SIG-M5 treated with dmso at 0.1 percent for 504 hours (cell line): ENCODE measurements around the gene KRT71.

Source experiments
- DNase-seq: peaks from one replicate; lab custom pipeline; 2025; ENCODE audit not compliant: unreplicated experiment; lab: John Stamatoyannopoulos, UW

KRT71 gene

GRCh38 chr12:52575948-52576347, 23.0 kb upstream of the KRT71 start:
- DNase-seq: no peak

GRCh38 chr12:52575256-52575655, 22.3 kb upstream of the KRT71 start:
- no peak for DNase-seq

GRCh38 chr12:52573743-52574142, 20.8 kb upstream of the KRT71 start, which contains the start of gene KRT74:
KRT74 (minus strand) TSS chr12:52573843; CDS start chr12:52573777, 66 bp downstream.
- DNase-seq: no peak

GRCh38 chr12:52573306-52573705, 20.4 kb upstream of the KRT71 start:
- DNase-seq: no peak

GRCh38 chr12:52570511-52570910, 17.6 kb upstream of the KRT71 start:
- DNase-seq: no peak

- DNase-seq: no peak
These were observed 15.2 kb upstream of the KRT71 start for GRCh38 chr12:52568111-52568510.

GRCh38 chr12:52566847-52567291, 13.9 kb upstream of the KRT71 start:
- DNase-seq: no peak

GRCh38 chr12:52564582-52564981, 11.6 kb upstream of the KRT71 start:
- DNase-seq: no peak

- DNase-seq: no peak
These were observed 9.0 kb upstream of the KRT71 start for GRCh38 chr12:52561880-52562449.

- no peak for DNase-seq
These were observed 7.0 kb upstream of the KRT71 start for GRCh38 chr12:52559979-52560378.

- DNase-seq: no peak
These were observed 6.0 kb upstream of the KRT71 start for GRCh38 chr12:52558781-52559445.

GRCh38 chr12:52557476-52557875, 4.5 kb upstream of the KRT71 start:
- no peak for DNase-seq

GRCh38 chr12:52555577-52555976, 2.6 kb upstream of the KRT71 start:
- DNase-seq: no peak

GRCh38 chr12:52552055-52552454, 890 bp downstream of the KRT71 start:
- no peak for DNase-seq

- no peak for DNase-seq
These were observed 1.6 kb downstream of the KRT71 start for GRCh38 chr12:52551216-52551865.

- no peak for DNase-seq
These were observed 6.8 kb downstream of the KRT71 start for GRCh38 chr12:52546126-52546525.

GRCh38 chr12:52543985-52544883, 8.7 kb downstream of the KRT71 start:
- DNase-seq: no peak

GRCh38 chr12:52542785-52543318, 10.1 kb downstream of the KRT71 start:
- no peak for DNase-seq

GRCh38 chr12:52542157-52542556, 10.8 kb downstream of the KRT71 start:
- no peak for DNase-seq

GRCh38 chr12:52541709-52542108, 11.2 kb downstream of the KRT71 start:
- no peak for DNase-seq

GRCh38 chr12:52540531-52540930, 12.4 kb downstream of the KRT71 start:
- DNase-seq: no peak
